Thyroid gland (tissue), 4 donors: ENCODE results near the gene CEACAM3.

ENCODE experiments used
- POLR2A ChIP-seq, 2 donors: fragments of 450-650 bp; IDR thresholded peaks; one replicate each; pipeline ENCODE4 v1.6.1; 2017; ENCODE audit warnings: antibody characterized with exemption in 2 of 2, mild to moderate bottlenecking in 2 of 2, moderate library complexity in 1 of 2
- TF ChIP-seq, protein P1 (sequence below), 6 experiments: fragments of 200-600 bp in 3 of 6; fragments of 450-650 bp in 3 of 6; sonication (generic) in 3 of 6; IDR thresholded peaks; one replicate each; pipeline ENCODE4 v1.5.1; 2016 to 2019; ENCODE audit warnings: antibody characterized with exemption in 6 of 6, mild to moderate bottlenecking in 2 of 6, inconsistent platforms in 1 of 6, moderate library complexity in 1 of 6

DNA sequence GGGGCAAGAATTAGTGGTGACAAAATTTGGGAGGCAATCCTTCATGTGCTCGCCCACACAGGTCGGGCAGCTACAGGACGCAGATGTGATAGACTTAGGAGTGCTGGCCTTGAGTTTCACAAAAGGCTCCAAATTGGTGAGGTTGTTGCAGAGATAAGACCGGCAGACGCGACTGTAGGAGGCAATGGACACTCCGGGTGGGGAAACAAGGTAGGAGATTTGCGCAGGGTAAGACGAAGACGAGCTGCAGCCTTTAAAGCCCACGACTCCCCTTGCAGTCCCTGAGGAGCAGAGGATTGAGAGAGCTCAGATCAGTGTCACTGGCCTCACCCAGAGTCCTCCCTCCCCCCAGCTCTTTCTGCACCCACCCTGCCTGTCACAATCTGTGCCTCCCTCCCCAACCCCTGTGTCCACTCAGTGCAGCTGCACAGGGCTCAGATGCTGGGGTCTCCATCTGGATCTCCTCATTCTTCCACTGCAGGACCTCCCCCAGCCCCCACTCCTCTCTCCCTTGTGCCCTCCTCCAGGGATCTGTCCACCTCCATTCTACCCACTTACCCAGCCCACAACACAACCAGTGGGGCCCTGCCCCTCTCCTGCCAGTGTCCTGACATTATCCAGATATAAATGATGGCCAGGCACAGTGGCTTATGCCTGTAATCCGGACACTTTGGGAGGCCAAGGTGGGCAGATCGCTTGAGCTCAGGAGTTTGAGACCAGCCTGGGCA, 41.8 kb downstream of the CEACAM3 start:
- no peak for TF ChIP-seq POLR2A (IDR thresholded peaks at IDR 0.05)
- TF ChIP-seq, protein P1, sequence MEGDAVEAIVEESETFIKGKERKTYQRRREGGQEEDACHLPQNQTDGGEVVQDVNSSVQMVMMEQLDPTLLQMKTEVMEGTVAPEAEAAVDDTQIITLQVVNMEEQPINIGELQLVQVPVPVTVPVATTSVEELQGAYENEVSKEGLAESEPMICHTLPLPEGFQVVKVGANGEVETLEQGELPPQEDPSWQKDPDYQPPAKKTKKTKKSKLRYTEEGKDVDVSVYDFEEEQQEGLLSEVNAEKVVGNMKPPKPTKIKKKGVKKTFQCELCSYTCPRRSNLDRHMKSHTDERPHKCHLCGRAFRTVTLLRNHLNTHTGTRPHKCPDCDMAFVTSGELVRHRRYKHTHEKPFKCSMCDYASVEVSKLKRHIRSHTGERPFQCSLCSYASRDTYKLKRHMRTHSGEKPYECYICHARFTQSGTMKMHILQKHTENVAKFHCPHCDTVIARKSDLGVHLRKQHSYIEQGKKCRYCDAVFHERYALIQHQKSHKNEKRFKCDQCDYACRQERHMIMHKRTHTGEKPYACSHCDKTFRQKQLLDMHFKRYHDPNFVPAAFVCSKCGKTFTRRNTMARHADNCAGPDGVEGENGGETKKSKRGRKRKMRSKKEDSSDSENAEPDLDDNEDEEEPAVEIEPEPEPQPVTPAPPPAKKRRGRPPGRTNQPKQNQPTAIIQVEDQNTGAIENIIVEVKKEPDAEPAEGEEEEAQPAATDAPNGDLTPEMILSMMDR (IDR thresholded peaks at IDR 0.05), result no peak
